Adipocyte (in vitro differentiated cells): ENCODE data around the gene SCRT2.
"Not testable (repeated sequence)": the region's sequence is repeated elsewhere in the genome, so short reads cannot be mapped to it uniquely, and the experiment has no call there.

Source experiments
- DNase-seq: peaks from one replicate; pipeline ENCODE4 v3.0.0-alpha.2; 2015; ENCODE audit warnings: low read depth
- H3K27me3 ChIP-seq: replicated peaks from 2 replicates; pipeline ENCODE4 v1.7.0; 2013; ENCODE audit warnings: mild to moderate bottlenecking, low read length, moderate library complexity; ENCODE audit not compliant: control insufficient read depth, insufficient read depth
- H3K36me3 ChIP-seq: 2 replicates; pipeline ENCODE4 v1.7.0; 2013; ENCODE audit warnings: low read length, mild to moderate bottlenecking, moderate library complexity; ENCODE audit not compliant: control insufficient read depth, insufficient read depth, severe bottlenecking
- H3K4me1 ChIP-seq: 2 replicates; pipeline ENCODE4 v1.7.0; 2013; ENCODE audit warnings: mild to moderate bottlenecking, low read length, moderate library complexity; ENCODE audit not compliant: control insufficient read depth, insufficient read depth
- H3K4me3 ChIP-seq: 2 replicates; pipeline ENCODE4 v1.7.0; 2013; ENCODE audit warnings: mild to moderate bottlenecking, low read length, moderate library complexity
- H3K9ac ChIP-seq: 2 replicates; pipeline ENCODE4 v1.7.0; 2013; ENCODE audit warnings: mild to moderate bottlenecking, low read length, moderate library complexity
- H3K9me3 ChIP-seq: 2 replicates; pipeline ENCODE4 v1.7.0; 2013; ENCODE audit warnings: mild to moderate bottlenecking, low read length, moderate library complexity; ENCODE audit not compliant: control insufficient read depth

SCRT2 gene

GRCh38 chr20:651713-652614 lies 23.6 kb downstream of the SCRT2 start:
- H3K4me3 ChIP-seq: peak overlapping the region; percentile 99
- peak; percentile 35 for DNase-seq
- peaks cover 26% of the 10 kb centered on the region for H3K4me1 ChIP-seq
- peak overlapping the region; percentile 94 for H3K9ac ChIP-seq
- H3K27me3 ChIP-seq: no peaks in the 10 kb centered on the region
- H3K9me3 ChIP-seq: no peaks in the 10 kb centered on the region
- peaks cover 39% of the 10 kb centered on the region for H3K36me3 ChIP-seq

GRCh38 chr20:650954-651353 lies 24.6 kb downstream of the SCRT2 start:
- H3K9ac ChIP-seq: no peak overlapping the region
- peaks cover 30% of the 10 kb centered on the region for H3K4me1 ChIP-seq
- H3K9me3 ChIP-seq: no peaks in the 10 kb centered on the region
- peaks cover 43% of the 10 kb centered on the region for H3K36me3 ChIP-seq
- DNase-seq: no peak
- H3K27me3 ChIP-seq: no peaks in the 10 kb centered on the region
- no peak overlapping the region for H3K4me3 ChIP-seq

GRCh38 chr20:650281-650680 lies 25.3 kb downstream of the SCRT2 start:
- Histone ChIP-seq H3K4me3 (no peak overlapping the region), H3K9me3 (no peaks in the 10 kb centered on the region), H3K36me3 (peaks cover 43% of the 10 kb centered on the region), H3K27me3 (no peaks in the 10 kb centered on the region), H3K4me1 (peaks cover 34% of the 10 kb centered on the region), H3K9ac (no peak overlapping the region)
- no peak for DNase-seq

GRCh38 chr20:647479-648019 lies 28.1 kb downstream of the SCRT2 start:
- Histone ChIP-seq H3K4me3 (no peak overlapping the region), H3K27me3 (no peaks in the 10 kb centered on the region), H3K9me3 (no peaks in the 10 kb centered on the region), H3K4me1 (peaks cover 24% of the 10 kb centered on the region), H3K9ac (no peak overlapping the region), H3K36me3 (peaks cover 43% of the 10 kb centered on the region)
- no peak for DNase-seq

- Histone ChIP-seq H3K9ac (no peak overlapping the region), H3K36me3 (peaks cover 43% of the 10 kb centered on the region), H3K4me1 (peaks cover 17% of the 10 kb centered on the region), H3K4me3 (no peak overlapping the region), H3K27me3 (no peaks in the 10 kb centered on the region), H3K9me3 (no peaks in the 10 kb centered on the region)
- DNase-seq: no peak
These were observed 28.8 kb downstream of the SCRT2 start for GRCh38 chr20:646868-647233.

- H3K4me3 ChIP-seq: no peak overlapping the region
- no peaks in the 10 kb centered on the region for H3K27me3 ChIP-seq
- no peaks in the 10 kb centered on the region for H3K9me3 ChIP-seq
- no peak for DNase-seq
- no peak overlapping the region for H3K9ac ChIP-seq
- peaks cover 43% of the 10 kb centered on the region for H3K36me3 ChIP-seq
- peaks cover 12% of the 10 kb centered on the region for H3K4me1 ChIP-seq
These were observed 29.3 kb downstream of the SCRT2 start for GRCh38 chr20:646107-646867.

- DNase-seq: peak; percentile 83
- Histone ChIP-seq H3K27me3 (no peaks in the 10 kb centered on the region), H3K36me3 (peaks cover 37% of the 10 kb centered on the region), H3K4me1 (peaks cover 9% of the 10 kb centered on the region), H3K4me3 (no peak overlapping the region), H3K9me3 (no peaks in the 10 kb centered on the region), H3K9ac (peak overlapping the region; percentile 11)
These were observed 30.1 kb downstream of the SCRT2 start for GRCh38 chr20:645318-646106.

- no peaks in the 10 kb centered on the region for H3K9me3 ChIP-seq
- H3K4me3 ChIP-seq: no peak overlapping the region
- H3K27me3 ChIP-seq: no peaks in the 10 kb centered on the region
- H3K4me1 ChIP-seq: peaks cover 9% of the 10 kb centered on the region
- DNase-seq: no peak
- peak overlapping the region; percentile 11 for H3K9ac ChIP-seq
- H3K36me3 ChIP-seq: peaks cover 30% of the 10 kb centered on the region
These were observed 30.8 kb downstream of the SCRT2 start for GRCh38 chr20:644692-645317.

GRCh38 chr20:642398-643174 lies 33.0 kb downstream of the SCRT2 start:
- H3K9me3 ChIP-seq: no peaks in the 10 kb centered on the region
- peak; percentile 46 for DNase-seq
- peaks cover 10% of the 10 kb centered on the region for H3K36me3 ChIP-seq

GRCh38 chr20:642013-642397 lies 33.6 kb downstream of the SCRT2 start:
- H3K4me1 ChIP-seq, H3K9ac ChIP-seq, H3K27me3 ChIP-seq, DNase-seq, H3K9me3 ChIP-seq, H3K4me3 ChIP-seq, H3K36me3 ChIP-seq: not testable (repeated sequence)

More at GRCh38 chr20:642398-643174, 33.0 kb downstream of the SCRT2 start:
- H3K27me3 ChIP-seq: peaks cover under 1% of the 10 kb centered on the region
- peaks cover 9% of the 10 kb centered on the region for H3K4me1 ChIP-seq
- H3K9ac ChIP-seq: no peak overlapping the region
- H3K4me3 ChIP-seq: peak overlapping the region; percentile 38
